GM10266 (cell line): ENCODE measurements around the gene NKAIN2.

Experiments used
- DNase-seq: peaks from one replicate; pipeline ENCODE4 v3.0.0; 2012; ENCODE audit errors: extremely low spot score
- TF ChIP-seq, protein P1 (sequence below): IDR thresholded peaks from 2 replicates; pipeline ENCODE4 v1.5.1; 2012; ENCODE audit warnings: mild to moderate bottlenecking, low read depth; ENCODE audit not compliant: control insufficient read depth, insufficient read depth; ENCODE audit errors: missing control alignments

The NKAIN2 gene

DNA sequence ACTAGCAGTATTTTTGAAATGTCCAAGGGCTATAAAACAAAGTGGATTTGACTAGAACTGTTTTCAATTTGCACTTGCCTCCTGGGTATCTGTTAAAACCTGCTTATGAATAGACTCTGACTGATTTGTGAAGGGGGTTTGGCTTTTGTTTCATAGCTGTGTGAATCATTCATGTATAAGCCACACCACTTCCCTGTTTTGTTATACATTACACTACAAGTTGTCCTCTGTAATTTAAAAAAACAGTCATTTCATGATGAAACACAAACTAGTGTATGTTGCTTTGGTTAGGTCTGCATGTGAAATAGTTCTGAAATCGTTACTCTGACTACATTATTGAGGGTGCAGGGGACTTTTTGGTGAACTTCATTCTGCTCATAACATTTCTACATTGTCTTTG lies 121.7 kb downstream of the NKAIN2 start:
- peak; percentile 19 for DNase-seq
- TF ChIP-seq, protein P1, sequence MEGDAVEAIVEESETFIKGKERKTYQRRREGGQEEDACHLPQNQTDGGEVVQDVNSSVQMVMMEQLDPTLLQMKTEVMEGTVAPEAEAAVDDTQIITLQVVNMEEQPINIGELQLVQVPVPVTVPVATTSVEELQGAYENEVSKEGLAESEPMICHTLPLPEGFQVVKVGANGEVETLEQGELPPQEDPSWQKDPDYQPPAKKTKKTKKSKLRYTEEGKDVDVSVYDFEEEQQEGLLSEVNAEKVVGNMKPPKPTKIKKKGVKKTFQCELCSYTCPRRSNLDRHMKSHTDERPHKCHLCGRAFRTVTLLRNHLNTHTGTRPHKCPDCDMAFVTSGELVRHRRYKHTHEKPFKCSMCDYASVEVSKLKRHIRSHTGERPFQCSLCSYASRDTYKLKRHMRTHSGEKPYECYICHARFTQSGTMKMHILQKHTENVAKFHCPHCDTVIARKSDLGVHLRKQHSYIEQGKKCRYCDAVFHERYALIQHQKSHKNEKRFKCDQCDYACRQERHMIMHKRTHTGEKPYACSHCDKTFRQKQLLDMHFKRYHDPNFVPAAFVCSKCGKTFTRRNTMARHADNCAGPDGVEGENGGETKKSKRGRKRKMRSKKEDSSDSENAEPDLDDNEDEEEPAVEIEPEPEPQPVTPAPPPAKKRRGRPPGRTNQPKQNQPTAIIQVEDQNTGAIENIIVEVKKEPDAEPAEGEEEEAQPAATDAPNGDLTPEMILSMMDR: no peak

DNA sequence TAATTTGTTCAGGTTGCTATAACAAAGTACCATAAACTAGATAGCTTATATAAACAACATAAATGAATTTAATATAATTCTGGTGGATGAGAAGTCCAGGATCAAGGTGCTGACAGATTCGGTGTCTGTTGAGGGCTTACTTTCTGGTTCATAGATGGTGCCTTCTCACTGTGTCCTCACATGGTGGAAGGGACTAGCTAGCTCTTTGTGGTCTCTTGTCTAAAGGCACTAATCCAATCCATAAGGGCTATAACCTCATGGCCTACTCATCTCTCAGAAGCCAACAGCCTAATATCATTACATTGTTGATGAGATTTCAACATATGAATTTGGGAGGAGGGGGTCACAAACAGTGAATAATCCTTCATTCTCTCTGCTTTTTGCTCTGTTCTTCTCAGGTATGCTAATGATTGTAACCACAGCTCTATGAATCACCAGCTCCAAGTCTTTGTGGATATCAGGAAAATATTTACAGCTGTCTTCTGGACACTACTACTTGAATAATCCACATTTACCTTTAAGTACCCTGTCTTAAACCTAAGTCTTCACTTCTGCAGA lies 122.3 kb downstream of the NKAIN2 start:
- DNase-seq: no peak
- TF ChIP-seq, protein P1: no peak

DNA sequence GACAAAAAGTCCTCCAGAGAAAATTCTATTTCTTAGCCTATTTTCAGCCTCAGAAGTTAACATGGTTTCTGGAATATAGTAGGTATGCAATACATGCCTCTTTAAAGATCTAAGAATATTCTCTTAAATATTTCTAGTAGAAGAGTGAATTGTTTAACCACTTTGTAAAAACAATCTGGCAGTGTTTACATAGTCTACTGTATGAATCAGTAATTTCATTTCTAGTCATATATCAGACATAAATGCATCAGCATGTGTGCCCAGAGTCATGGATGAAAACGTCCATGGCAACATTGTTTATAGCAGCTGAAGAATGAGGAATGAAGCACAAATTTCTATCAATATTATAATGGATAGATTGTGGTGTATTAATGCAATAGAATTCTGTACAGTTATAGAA lies 124.9 kb downstream of the NKAIN2 start:
- TF ChIP-seq, protein P1: no peak
- no peak for DNase-seq

DNA sequence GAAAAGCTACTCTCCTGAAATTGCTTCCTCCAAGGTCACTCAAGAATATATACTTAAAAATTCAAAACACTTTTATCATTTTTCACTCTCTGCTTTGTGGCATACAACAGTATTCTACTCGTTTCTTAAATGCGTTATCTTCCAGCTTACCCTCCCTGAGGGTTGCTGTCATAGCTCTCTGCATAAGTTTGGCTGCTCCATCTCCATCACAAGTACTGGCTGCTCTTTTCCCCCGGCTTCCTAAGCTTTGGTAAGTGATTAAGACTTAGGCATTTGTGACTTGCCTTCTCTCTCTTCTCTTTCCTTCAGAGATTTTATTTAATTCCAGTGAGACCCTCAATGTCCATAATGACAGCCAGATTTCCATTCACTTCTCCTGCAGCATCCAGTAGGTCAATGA lies 128.3 kb downstream of the NKAIN2 start:
- TF ChIP-seq, protein P1: no peak
- DNase-seq: no peak

DNA sequence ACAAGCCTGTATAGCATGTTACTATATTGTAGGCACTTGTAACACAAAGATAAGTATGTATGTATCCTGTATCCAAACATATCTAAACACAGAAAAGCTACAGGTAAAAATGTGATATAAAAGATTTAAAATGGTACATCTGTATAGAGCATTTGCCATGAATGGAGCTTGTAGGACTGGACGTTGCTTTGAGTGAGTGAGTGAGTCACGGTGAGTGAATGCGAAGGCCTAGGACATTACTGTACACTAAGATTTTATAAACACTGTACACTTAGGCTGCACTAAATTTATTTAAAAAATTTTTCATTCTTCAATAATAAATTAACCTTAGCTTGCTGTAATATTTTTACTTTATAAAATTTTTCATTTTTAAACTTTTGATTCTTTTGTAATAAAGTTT lies 136.9 kb downstream of the NKAIN2 start:
- no peak for DNase-seq
- TF ChIP-seq, protein P1: no peak

DNA sequence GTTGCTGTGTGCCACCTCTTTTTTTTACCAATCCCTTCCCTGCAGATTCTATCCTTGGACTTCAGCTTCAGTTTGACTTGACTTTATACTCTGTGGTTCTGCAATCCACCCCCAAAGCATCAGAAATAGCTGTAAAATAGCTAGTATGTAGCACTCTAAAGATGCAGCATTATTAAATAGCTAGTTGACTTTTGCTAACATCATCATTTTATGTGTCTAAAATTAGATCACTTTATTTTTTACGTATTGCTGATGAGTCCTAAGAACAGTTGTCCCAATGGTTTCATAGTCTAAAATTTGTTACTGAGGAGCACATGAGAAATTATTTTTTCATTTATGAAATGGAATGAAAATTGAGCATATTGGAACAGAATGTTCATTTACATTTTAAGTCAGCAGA lies 138.2 kb downstream of the NKAIN2 start:
- no peak for DNase-seq
- TF ChIP-seq, protein P1: no peak

DNA sequence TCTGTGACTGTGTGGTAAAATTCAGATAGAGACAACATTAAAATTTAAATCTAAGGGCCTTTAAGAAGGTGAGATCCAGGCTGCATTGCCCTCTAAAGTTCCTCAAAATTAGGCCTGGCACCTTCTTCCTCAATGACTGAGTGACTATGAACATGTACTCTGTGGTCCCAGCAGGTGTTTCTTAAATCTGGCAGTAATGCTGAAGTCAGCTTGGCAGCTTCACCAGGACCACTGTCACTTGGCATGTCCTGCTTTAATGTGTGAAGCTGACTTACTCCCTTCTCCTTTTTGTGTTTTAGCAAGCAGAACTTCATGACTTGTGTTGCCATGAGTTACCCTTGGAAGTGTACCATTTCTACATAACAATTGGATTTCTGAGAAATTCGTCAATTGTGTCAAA lies 141.7 kb downstream of the NKAIN2 start:
- no peak for DNase-seq
- TF ChIP-seq, protein P1: no peak
